ENCODE measurements around the gene NBPF9.
"Not testable (repeated sequence)": the region's sequence is repeated elsewhere in the genome, so short reads cannot be mapped to it uniquely, and the experiment has no call there.

NBPF9 gene

GRCh38 chr1:149103109-149104081 is at the start of gene NBPF9:
TSS of gene NBPF9 (minus strand) at chr1:149103551. CDS start at chr1:149082139, 21,412 bp downstream.
- not testable (repeated sequence) for H3K36me3 Mint-ChIP-seq (ENCODE audit: low read depth); H3K9me3 Mint-ChIP-seq; H3K27me3 Mint-ChIP-seq; H3K4me1 Mint-ChIP-seq
- peak within 1 kb of the TSS; percentile 95 for H3K27ac Mint-ChIP-seq
- peak; percentile 96 for ATAC-seq
- DNase-seq: peak; percentile 37
- H3K4me3 Mint-ChIP-seq: peak within 1 kb of the TSS; percentile 96

GRCh38 chr1:149149909-149150308 is 46.6 kb upstream of the NBPF9 start:
- H3K4me3 Mint-ChIP-seq; H3K27me3 Mint-ChIP-seq; H3K9me3 Mint-ChIP-seq; ATAC-seq; H3K4me1 Mint-ChIP-seq; H3K36me3 Mint-ChIP-seq (ENCODE audit: low read depth); H3K27ac Mint-ChIP-seq; DNase-seq: not testable (repeated sequence)

- H3K27ac Mint-ChIP-seq; H3K4me3 Mint-ChIP-seq; H3K27me3 Mint-ChIP-seq; ATAC-seq; H3K4me1 Mint-ChIP-seq; DNase-seq; H3K9me3 Mint-ChIP-seq; H3K36me3 Mint-ChIP-seq (ENCODE audit: low read depth): not testable (repeated sequence)
These were observed 34.2 kb upstream of the NBPF9 start for GRCh38 chr1:149137585-149137984.

GRCh38 chr1:149130938-149131337 is 27.6 kb upstream of the NBPF9 start:
- not testable (repeated sequence) for H3K4me1 Mint-ChIP-seq; H3K4me3 Mint-ChIP-seq; H3K27me3 Mint-ChIP-seq; ATAC-seq; H3K9me3 Mint-ChIP-seq; H3K27ac Mint-ChIP-seq; DNase-seq; H3K36me3 Mint-ChIP-seq (ENCODE audit: low read depth)

DNA sequence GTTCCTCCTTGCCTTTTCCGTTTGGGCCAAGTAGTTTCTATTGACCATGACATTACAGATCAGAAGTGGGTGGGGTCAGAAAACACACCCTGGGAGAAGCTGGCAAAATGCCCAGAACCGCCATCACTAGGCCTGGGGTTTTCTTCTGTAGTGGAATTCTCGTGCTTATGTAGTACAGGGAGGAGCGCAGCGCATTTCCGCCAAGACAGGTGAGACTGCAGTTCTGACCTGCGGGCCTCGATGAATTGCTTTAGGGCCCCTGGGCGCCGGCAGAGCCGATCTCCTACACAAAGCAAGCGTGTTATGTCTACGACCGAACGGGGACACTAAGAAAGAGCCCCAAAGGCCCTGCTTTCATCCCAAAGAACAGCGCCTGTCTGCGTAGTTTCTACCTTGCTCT is 25.9 kb upstream of the NBPF9 start:
- ATAC-seq; H3K4me3 Mint-ChIP-seq; H3K27ac Mint-ChIP-seq; H3K9me3 Mint-ChIP-seq; H3K36me3 Mint-ChIP-seq (ENCODE audit: low read depth); H3K4me1 Mint-ChIP-seq; DNase-seq; H3K27me3 Mint-ChIP-seq: not testable (repeated sequence)

DNA sequence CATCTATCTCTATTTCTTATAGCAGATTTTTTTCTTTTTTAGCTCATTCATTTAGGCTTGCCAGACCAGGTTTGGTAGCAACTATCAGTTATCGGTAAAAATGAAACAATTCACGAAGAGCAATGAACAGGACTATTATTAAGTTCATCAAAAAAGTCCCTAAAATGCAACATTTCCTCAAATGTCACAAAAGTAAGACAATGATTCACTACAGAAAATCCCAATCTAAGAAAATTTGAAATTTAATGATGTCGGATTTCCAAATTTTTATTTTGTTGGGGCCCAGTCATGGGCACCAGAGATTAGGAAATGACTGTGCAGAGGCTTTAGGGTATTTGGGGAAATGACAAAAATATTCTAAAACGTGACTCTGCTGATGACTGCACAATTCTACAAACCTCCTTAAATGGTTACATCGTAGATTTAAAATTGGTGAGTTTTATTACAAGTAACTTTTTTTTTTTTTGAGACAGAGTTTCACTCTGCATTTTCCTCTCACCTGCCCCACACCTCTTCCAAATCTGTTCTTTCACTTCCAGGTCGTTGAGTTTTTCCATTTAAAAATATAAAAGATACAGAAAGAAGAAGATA is 23.3 kb upstream of the NBPF9 start:
- ATAC-seq; H3K27ac Mint-ChIP-seq; H3K27me3 Mint-ChIP-seq; H3K36me3 Mint-ChIP-seq (ENCODE audit: low read depth); DNase-seq; H3K9me3 Mint-ChIP-seq; H3K4me1 Mint-ChIP-seq; H3K4me3 Mint-ChIP-seq: not testable (repeated sequence)

- DNase-seq: peak; percentile 8
- H3K36me3 Mint-ChIP-seq (ENCODE audit: low read depth); H3K27ac Mint-ChIP-seq; H3K4me1 Mint-ChIP-seq; H3K4me3 Mint-ChIP-seq; H3K9me3 Mint-ChIP-seq; H3K27me3 Mint-ChIP-seq; ATAC-seq: not testable (repeated sequence)
These were observed 20.9 kb upstream of the NBPF9 start for GRCh38 chr1:149123948-149124926.

DNA sequence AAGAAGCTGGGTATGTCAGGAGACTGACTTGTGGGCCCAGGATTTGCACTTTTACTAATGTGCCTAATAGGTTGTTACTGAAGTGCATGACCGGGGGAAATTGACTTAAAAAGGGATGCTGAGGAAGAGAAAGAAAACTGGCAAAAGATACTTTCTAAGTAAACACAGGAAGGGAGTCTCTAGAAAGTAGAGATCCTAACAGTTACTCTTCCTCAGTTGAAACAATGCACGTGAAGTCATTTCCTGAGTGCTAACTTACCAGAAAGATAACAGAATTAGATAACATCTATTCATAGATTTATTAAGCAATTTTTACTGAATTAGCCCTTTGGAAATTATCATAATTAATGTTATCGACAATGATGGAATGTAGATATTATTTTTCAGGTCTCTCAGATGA is 9.5 kb upstream of the NBPF9 start:
- not testable (repeated sequence) for H3K27me3 Mint-ChIP-seq; DNase-seq; H3K9me3 Mint-ChIP-seq; H3K27ac Mint-ChIP-seq; ATAC-seq; H3K4me3 Mint-ChIP-seq; H3K4me1 Mint-ChIP-seq; H3K36me3 Mint-ChIP-seq (ENCODE audit: low read depth)

- H3K9me3 Mint-ChIP-seq; DNase-seq; H3K27me3 Mint-ChIP-seq; H3K4me1 Mint-ChIP-seq; ATAC-seq; H3K27ac Mint-ChIP-seq; H3K4me3 Mint-ChIP-seq; H3K36me3 Mint-ChIP-seq (ENCODE audit: low read depth): not testable (repeated sequence)
These were observed 7.0 kb upstream of the NBPF9 start for GRCh38 chr1:149110343-149110742.

DNA sequence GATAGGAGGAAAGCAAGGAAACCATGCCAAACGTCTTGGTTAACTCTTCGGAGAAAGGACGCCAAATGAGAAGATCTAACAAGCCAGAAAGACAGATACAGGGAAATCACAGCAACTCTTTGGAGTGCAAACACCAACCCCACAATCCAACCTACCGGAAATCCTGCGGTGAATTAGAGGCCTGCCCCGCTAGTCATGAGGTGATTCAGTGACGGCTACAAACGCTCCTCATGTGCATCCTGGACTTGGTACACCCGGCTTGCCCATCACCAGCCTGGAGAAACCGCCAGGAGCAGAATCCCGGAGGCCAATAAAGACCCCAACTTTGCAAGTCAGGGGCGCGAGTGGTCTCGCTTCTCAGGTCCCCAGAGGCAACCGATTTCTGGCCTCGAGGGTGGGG is 777 bp downstream of the NBPF9 start:
- H3K4me1 Mint-ChIP-seq; H3K27me3 Mint-ChIP-seq; H3K27ac Mint-ChIP-seq; H3K36me3 Mint-ChIP-seq (ENCODE audit: low read depth); H3K9me3 Mint-ChIP-seq: not testable (repeated sequence)
- peak; percentile 14 for DNase-seq
- H3K4me3 Mint-ChIP-seq: peak overlapping the region; percentile 50
- peak; percentile 68 for ATAC-seq

DNA sequence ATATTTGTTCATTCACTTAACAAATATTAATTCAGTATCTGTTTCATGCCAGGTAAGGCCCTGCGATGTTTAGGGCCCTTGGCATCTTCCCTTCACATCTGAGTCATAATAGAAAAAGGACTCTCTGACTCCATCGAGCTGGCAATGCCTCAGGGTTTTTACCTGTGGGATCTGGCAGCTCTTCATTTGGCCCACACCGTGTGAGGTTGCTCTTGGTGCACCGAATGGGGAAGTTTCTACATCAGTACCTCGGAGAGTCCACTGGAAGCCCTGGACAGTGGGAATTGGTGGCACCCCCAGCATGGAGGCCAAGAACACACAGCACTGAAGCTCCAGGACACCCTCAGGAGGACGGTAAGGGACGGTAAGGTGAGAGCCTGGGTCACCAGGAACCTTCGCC is 5.1 kb downstream of the NBPF9 start:
- not testable (repeated sequence) for H3K9me3 Mint-ChIP-seq; ATAC-seq; H3K4me3 Mint-ChIP-seq; H3K36me3 Mint-ChIP-seq (ENCODE audit: low read depth); DNase-seq; H3K4me1 Mint-ChIP-seq; H3K27me3 Mint-ChIP-seq; H3K27ac Mint-ChIP-seq

DNA sequence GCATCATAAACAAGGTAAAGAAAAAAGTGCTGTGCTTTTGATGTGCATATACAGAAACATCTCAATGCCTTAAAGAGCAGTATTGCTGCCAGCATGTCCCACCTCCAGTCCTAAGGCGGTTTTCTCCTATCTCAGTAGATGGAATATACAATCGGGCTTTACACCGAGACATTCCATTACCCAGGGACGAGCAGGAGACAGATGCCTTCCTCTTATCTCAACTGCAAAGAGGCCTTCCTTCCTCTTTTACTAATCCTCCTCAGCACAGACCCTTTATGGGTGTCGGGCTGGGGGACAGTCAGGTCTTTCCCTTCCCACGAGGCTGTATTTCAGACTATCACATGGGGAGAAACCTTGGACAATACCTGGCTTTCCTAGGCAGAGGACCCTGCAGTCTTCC is 10.2 kb downstream of the NBPF9 start:
- not testable (repeated sequence) for H3K4me1 Mint-ChIP-seq; H3K27me3 Mint-ChIP-seq; DNase-seq; H3K27ac Mint-ChIP-seq; H3K36me3 Mint-ChIP-seq (ENCODE audit: low read depth); ATAC-seq; H3K9me3 Mint-ChIP-seq; H3K4me3 Mint-ChIP-seq

GRCh38 chr1:149075505-149076127 is 27.7 kb downstream of the NBPF9 start:
- not testable (repeated sequence) for ATAC-seq; H3K9me3 Mint-ChIP-seq; H3K27me3 Mint-ChIP-seq; DNase-seq; H3K4me3 Mint-ChIP-seq; H3K36me3 Mint-ChIP-seq (ENCODE audit: low read depth); H3K27ac Mint-ChIP-seq; H3K4me1 Mint-ChIP-seq

DNA sequence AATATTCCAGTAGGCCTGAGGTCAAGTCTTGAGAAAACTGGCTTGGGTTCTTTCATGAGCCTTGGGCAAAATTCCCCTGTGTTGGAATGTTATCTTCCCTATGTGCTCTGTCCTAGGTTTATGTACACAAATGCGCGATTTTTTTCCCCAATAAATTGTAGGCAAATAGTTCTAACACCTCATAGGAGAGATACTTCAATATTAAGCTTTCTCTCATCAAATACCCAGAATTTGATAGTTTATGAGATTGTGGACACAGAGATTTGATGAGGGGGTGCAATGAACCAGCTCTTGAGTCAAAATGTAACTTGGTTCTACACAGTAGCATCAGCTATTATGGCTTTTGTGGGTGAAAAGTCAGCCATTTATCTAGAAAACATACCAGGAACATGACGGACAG is 38.7 kb downstream of the NBPF9 start:
- ATAC-seq; H3K4me3 Mint-ChIP-seq; H3K9me3 Mint-ChIP-seq; H3K36me3 Mint-ChIP-seq (ENCODE audit: low read depth); H3K27ac Mint-ChIP-seq; H3K4me1 Mint-ChIP-seq; H3K27me3 Mint-ChIP-seq; DNase-seq: not testable (repeated sequence)
